Parathyroid adenoma (tissue), 2 donors: ENCODE data around the gene ZFAND3.

ENCODE experiments used
- H2AFZ ChIP-seq: fragments of 300-600 bp; sonication (generic); one replicate; pipeline ENCODE4 v1.7.0; 2017; ENCODE audit warnings: antibody characterized with exemption, mild to moderate bottlenecking
- H3K27ac ChIP-seq: fragments of 300-600 bp; sonication (generic); one replicate; pipeline ENCODE4 v1.7.0; 2017
- H3K27me3 ChIP-seq: fragments of 300-600 bp; sonication (generic); one replicate; pipeline ENCODE4 v1.7.0; 2017; ENCODE audit warnings: low read length; ENCODE audit not compliant: control insufficient read depth, insufficient read depth
- H3K36me3 ChIP-seq: fragments of 300-600 bp; sonication (generic); one replicate; pipeline ENCODE4 v1.7.0; 2017; ENCODE audit warnings: low read length; ENCODE audit not compliant: control insufficient read depth, insufficient read depth
- H3K4me1 ChIP-seq: fragments of 300-600 bp; sonication (generic); one replicate; pipeline ENCODE4 v1.7.0; 2017; ENCODE audit warnings: control low read depth
- H3K4me2 ChIP-seq: fragments of 300-600 bp; sonication (generic); one replicate; pipeline ENCODE4 v1.7.0; 2017; ENCODE audit warnings: low read length
- H3K4me3 ChIP-seq: fragments of 300-600 bp; sonication (generic); one replicate; pipeline ENCODE4 v1.7.0; 2017; ENCODE audit warnings: low read depth, low read length
- H3K79me2 ChIP-seq: fragments of 300-600 bp; sonication (generic); one replicate; pipeline ENCODE4 v1.7.0; 2017; ENCODE audit warnings: control low read depth
- H3K9ac ChIP-seq: fragments of 300-600 bp; sonication (generic); one replicate; pipeline ENCODE4 v1.7.0; 2017; ENCODE audit warnings: mild to moderate bottlenecking
- H3K9me3 ChIP-seq: fragments of 300-600 bp; sonication (generic); one replicate; pipeline ENCODE4 v1.7.0; 2017; ENCODE audit warnings: low read length; ENCODE audit not compliant: control insufficient read depth
- TF ChIP-seq, protein P1 (sequence below): fragments of 300-600 bp; sonication (generic); IDR thresholded peaks from one replicate; pipeline ENCODE4 v1.7.0; 2017; ENCODE audit warnings: antibody characterized with exemption, mild to moderate bottlenecking
- donor health status: primary hyperparathyroidism.

Gene ZFAND3

DNA sequence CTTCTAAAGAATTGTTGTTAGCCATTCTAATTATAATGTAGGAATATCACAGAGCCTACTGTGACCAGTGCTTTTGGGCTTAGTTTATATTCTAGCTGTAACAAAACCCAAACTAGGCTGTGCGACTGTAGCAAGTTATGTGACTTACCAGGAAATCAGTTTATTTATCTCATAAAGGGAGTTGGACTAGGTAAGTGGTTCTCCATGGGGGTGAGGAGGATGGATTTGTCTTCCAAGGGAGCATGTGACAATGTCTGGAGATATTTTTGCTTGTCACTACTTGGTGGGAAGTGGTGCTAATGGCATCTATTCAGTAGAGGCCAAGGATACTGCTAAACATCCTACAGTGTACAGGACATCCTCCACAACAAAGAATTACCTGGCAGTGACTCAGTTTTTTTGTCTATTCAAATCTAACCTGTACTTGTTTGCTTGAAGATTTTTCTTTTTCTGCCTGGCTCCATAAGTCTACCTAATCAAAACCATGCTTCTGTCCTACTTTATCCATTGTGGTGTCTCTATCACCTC is 32.5 kb downstream of the ZFAND3 start:
- H3K4me3 ChIP-seq = no peak overlapping the region
- H3K79me2 ChIP-seq = peaks cover 37% of the 10 kb centered on the region
- no peaks in the 10 kb centered on the region for H3K9me3 ChIP-seq
- H3K4me1 ChIP-seq = peaks cover 3% of the 10 kb centered on the region
- H3K9ac ChIP-seq = no peak overlapping the region
- no peak overlapping the region for H2AFZ ChIP-seq
- no peak overlapping the region for H3K27ac ChIP-seq
- H3K36me3 ChIP-seq = no peaks in the 10 kb centered on the region
- no peaks in the 10 kb centered on the region for H3K27me3 ChIP-seq
- TF ChIP-seq, protein P1, sequence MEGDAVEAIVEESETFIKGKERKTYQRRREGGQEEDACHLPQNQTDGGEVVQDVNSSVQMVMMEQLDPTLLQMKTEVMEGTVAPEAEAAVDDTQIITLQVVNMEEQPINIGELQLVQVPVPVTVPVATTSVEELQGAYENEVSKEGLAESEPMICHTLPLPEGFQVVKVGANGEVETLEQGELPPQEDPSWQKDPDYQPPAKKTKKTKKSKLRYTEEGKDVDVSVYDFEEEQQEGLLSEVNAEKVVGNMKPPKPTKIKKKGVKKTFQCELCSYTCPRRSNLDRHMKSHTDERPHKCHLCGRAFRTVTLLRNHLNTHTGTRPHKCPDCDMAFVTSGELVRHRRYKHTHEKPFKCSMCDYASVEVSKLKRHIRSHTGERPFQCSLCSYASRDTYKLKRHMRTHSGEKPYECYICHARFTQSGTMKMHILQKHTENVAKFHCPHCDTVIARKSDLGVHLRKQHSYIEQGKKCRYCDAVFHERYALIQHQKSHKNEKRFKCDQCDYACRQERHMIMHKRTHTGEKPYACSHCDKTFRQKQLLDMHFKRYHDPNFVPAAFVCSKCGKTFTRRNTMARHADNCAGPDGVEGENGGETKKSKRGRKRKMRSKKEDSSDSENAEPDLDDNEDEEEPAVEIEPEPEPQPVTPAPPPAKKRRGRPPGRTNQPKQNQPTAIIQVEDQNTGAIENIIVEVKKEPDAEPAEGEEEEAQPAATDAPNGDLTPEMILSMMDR = no peak
- H3K4me2 ChIP-seq = no peak overlapping the region

DNA sequence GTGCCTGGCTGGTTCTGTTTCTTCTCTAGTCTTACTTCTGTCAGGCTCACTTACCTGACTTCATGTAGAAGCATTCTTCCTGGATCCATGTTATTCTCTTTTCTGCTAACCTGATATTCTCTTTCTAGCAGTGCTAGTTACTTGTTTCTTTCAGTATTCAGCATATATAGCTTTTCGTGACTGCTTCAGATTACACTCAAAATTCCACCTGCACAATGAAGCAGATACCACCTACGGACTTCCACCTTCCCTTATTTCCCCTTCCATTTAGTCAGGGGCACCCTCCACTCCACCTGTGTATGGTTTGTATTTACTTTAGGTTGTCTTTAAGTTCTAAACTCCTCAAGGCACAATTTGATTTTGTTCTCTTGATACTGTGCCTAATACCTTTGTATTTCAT is 36.8 kb downstream of the ZFAND3 start:
- H3K4me1 ChIP-seq = no peaks in the 10 kb centered on the region
- peaks cover 31% of the 10 kb centered on the region for H3K79me2 ChIP-seq
- no peak overlapping the region for H2AFZ ChIP-seq
- H3K4me2 ChIP-seq = no peak overlapping the region
- H3K36me3 ChIP-seq = no peaks in the 10 kb centered on the region
- TF ChIP-seq, protein P1 = no peak
- no peaks in the 10 kb centered on the region for H3K9me3 ChIP-seq
- no peaks in the 10 kb centered on the region for H3K27me3 ChIP-seq
- no peak overlapping the region for H3K4me3 ChIP-seq
- H3K27ac ChIP-seq = no peak overlapping the region
- no peak overlapping the region for H3K9ac ChIP-seq

DNA sequence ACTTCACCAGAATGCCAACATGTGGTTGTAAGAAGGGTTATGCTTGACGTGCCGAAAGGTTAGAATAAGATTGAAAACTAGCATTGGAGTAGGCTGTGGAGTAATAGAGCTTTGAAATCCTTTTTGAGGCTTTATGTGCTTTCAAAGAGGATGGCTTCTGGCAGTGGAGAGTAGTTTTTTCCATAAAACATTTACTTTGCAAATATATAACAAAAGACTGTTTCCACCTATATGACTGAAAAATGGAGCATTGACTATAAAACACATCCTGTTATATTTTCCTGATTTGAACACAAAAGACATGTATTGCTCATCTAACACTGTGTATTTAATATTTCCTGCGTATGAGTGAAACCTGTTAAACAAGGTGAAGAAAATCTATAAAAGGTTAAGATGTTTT is 38.8 kb downstream of the ZFAND3 start:
- H3K27ac ChIP-seq = no peak overlapping the region
- H3K4me2 ChIP-seq = no peak overlapping the region
- H3K79me2 ChIP-seq = peaks cover 42% of the 10 kb centered on the region
- TF ChIP-seq, protein P1 = no peak
- no peaks in the 10 kb centered on the region for H3K36me3 ChIP-seq
- H3K27me3 ChIP-seq = no peaks in the 10 kb centered on the region
- no peak overlapping the region for H2AFZ ChIP-seq
- no peaks in the 10 kb centered on the region for H3K9me3 ChIP-seq
- H3K4me3 ChIP-seq = no peak overlapping the region
- peaks cover 2% of the 10 kb centered on the region for H3K4me1 ChIP-seq
- no peak overlapping the region for H3K9ac ChIP-seq

DNA sequence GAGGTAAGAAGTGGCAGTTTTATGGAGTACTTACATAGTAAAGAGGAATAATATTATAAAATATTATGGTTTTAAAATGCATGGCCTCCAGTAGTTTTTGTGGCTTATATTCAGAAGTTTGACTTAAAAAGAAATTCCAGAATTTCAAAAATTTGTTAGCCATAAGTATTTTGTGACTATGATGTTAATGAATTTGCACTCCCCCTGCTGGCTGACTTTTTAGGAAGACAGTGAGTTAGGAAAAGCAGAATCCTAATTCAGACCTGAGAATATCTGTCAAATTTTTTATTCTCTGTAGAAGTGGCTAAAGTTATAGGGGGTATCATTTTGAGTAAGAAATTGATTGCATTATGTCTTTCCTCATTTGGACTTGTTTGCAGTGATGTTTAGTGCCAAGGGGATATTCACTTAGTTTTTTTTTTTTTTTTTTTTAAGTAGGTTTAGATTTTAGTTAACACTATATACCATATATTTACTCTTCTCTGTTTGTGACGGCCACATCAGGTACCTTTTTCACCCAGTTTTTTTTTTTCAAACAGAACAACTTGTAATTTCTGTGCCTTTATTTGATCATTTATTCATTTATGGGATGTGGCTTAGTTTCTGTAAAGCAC is 40.8 kb downstream of the ZFAND3 start:
- Histone ChIP-seq H2AFZ (no peak overlapping the region), H3K4me1 (peaks cover 2% of the 10 kb centered on the region), H3K27ac (no peak overlapping the region), H3K9ac (no peak overlapping the region), H3K79me2 (peaks cover 57% of the 10 kb centered on the region), H3K27me3 (no peaks in the 10 kb centered on the region), H3K9me3 (no peaks in the 10 kb centered on the region), H3K36me3 (no peaks in the 10 kb centered on the region), H3K4me2 (no peak overlapping the region), H3K4me3 (no peak overlapping the region)
- TF ChIP-seq, protein P1 = peak; percentile 54

DNA sequence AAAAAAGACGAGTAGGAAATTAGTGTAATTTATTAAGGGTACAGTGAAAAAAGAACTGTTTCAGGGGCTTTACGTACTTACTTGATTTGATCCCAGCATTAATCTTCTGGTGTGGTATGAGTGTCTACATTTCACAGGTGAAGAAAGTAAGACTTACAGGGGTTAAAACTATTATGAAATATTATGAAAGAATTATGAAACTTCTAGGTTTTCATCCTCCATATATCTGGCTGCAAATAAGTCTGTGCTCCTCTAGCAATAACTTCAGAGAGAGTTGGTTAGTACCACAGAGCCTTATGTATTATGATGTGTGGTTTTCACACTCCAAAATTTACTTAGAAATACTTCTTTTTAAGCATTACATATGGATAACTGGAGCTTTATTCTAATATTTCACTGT is 41.9 kb downstream of the ZFAND3 start:
- Histone ChIP-seq H3K9ac (no peak overlapping the region), H3K36me3 (no peaks in the 10 kb centered on the region), H3K4me3 (no peak overlapping the region), H3K9me3 (no peaks in the 10 kb centered on the region), H2AFZ (no peak overlapping the region), H3K27me3 (no peaks in the 10 kb centered on the region), H3K4me2 (no peak overlapping the region), H3K27ac (no peak overlapping the region), H3K4me1 (peaks cover 2% of the 10 kb centered on the region), H3K79me2 (peaks cover 65% of the 10 kb centered on the region)
- TF ChIP-seq, protein P1 = no peak
